Mammary epithelial cell (primary cell): Measurements from ENCODE around the gene RHBDL2.

Experiments
- EZH2 ChIP-seq: IDR thresholded peaks from 2 replicates; pipeline ENCODE4 v1.6.1; 2012; ENCODE audit warnings: low read length, inconsistent platforms, borderline replicate concordance
- TF ChIP-seq, protein P1 (sequence below), 2 donors: IDR thresholded peaks in 1 of 2; conservative IDR thresholded peaks in 1 of 2; 2 replicates each; pipeline ENCODE4 v1.5.1; 2011 to 2012; ENCODE audit warnings: inconsistent platforms in 2 of 2, low read length in 2 of 2, mild to moderate bottlenecking in 2 of 2, control low read depth in 1 of 2, low read depth in 1 of 2; ENCODE audit not compliant: insufficient read depth in 1 of 2; ENCODE audit errors: extremely low read depth in 1 of 2

DNA sequence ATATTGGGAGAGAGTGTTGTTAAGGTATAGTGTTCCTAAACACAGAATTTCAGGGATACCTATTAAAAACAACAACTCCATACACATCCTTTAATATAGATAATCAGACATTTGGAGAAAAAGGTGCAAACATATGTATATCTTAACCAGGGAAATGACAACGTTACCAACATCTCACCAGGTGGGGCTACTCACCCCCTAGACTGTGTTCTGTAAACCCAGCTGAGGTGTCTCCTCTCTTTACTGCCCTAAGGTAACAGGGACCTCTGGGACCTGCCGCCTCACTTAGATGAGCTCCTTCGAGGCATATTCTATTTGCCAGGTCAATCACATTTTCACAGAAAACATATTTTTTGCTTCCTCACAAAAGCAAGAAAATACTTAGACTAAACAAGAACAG is 95.4 kb downstream of the RHBDL2 start:
- TF ChIP-seq, protein P1, sequence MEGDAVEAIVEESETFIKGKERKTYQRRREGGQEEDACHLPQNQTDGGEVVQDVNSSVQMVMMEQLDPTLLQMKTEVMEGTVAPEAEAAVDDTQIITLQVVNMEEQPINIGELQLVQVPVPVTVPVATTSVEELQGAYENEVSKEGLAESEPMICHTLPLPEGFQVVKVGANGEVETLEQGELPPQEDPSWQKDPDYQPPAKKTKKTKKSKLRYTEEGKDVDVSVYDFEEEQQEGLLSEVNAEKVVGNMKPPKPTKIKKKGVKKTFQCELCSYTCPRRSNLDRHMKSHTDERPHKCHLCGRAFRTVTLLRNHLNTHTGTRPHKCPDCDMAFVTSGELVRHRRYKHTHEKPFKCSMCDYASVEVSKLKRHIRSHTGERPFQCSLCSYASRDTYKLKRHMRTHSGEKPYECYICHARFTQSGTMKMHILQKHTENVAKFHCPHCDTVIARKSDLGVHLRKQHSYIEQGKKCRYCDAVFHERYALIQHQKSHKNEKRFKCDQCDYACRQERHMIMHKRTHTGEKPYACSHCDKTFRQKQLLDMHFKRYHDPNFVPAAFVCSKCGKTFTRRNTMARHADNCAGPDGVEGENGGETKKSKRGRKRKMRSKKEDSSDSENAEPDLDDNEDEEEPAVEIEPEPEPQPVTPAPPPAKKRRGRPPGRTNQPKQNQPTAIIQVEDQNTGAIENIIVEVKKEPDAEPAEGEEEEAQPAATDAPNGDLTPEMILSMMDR (conservative IDR thresholded peaks at IDR 0.05 in 1 of 2, IDR thresholded peaks at IDR 0.05 in 1 of 2; ENCODE audit: extremely low read depth in 1 of 2, insufficient read depth in 1 of 2, low read depth in 1 of 2, low read length in 2 of 2): no peak
- TF ChIP-seq EZH2: no peak
